ENCODE data around the gene ARL14EP. TPM values are rescaled to one million over a fixed set of nuclear protein-coding genes. Genes with fewer than 3 reads are reported as not detected.

Gene ARL14EP
- total and polyA plus RNA-seq, 2 donors (not counting 3 experiments of a cell fraction or from before 2014, with no cell fraction given), result 9.6 to 16.7 TPM

DNA sequence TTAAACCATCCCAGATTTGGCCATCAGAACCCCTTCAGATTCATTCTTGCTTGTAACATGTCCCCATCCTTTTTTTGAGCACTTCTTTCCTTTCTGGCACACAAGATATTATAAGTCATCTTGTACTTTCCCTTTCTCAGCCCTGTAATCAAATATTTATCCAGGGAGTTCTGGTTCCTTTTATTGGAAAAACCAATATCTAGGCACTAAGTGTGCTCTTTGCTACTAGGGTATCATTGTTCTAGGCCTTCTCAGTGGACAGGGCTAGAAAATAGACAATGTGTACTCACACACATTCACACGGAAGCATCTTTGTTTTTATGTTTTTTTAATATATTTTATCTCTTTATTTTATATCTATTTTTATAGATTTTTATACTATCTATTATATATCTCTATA lies 47.3 kb downstream of the ARL14EP start:
- Histone ChIP-seq H3K36me3 (ENCODE audit: control insufficient read depth in 2 of 2, extremely low read depth in 1 of 2, insufficient read depth in 2 of 2, low read length in 2 of 2) (no peaks in the 10 kb centered on the region), H3K79me2 (ENCODE audit: control insufficient read depth, insufficient read depth, low read length) (no peaks in the 10 kb centered on the region), H3K9me1 (replicated peaks; ENCODE audit: control insufficient read depth, extremely low read depth, insufficient read depth, low read length) (no peaks in the 10 kb centered on the region), H3K4me1 (ENCODE audit: control insufficient read depth, extremely low read depth, insufficient read depth, low read length) (no peaks in the 10 kb centered on the region), H3K27ac (ENCODE audit: insufficient read depth, low read depth, low read length) (no peak overlapping the region), H3K9ac (replicated peaks; ENCODE audit: extremely low read depth, insufficient read depth, low read length) (no peak overlapping the region), H4K20me1 (replicated peaks; ENCODE audit: control insufficient read depth, extremely low read depth, insufficient read depth, low read length) (no peaks in the 10 kb centered on the region), H3K27me3 (ENCODE audit: control insufficient read depth in 2 of 2, insufficient read depth in 2 of 2, low read length in 2 of 2) (no peaks in the 10 kb centered on the region), H2AFZ (ENCODE audit: low read depth, low read length) (no peak overlapping the region), H3K4me3 (replicated peaks in 1 of 3; ENCODE audit: insufficient read depth in 1 of 3, low read depth in 1 of 3, low read length in 3 of 3) (no peak overlapping the region), H3K9me3 (replicated peaks; ENCODE audit: control insufficient read depth, insufficient read depth, low read length) (no peaks in the 10 kb centered on the region), H3K4me2 (ENCODE audit: insufficient read depth, low read length) (no peak overlapping the region)
- DNase-seq (ENCODE audit: low read depth, low spot score) (no peak), FAIRE-seq (no peak)
- no TSS peak for BruUV-seq (replicated peaks)
- TF ChIP-seq FOS (IDR thresholded peaks at IDR 0.05; ENCODE audit: borderline replicate concordance, insufficient read depth, low read length) (no peak), POLR2A (IDR thresholded peaks at IDR 0.05; ENCODE audit: low read depth, low read length) (no peak), POLR2AphosphoS5 (IDR thresholded peaks at IDR 0.05; ENCODE audit: insufficient read depth, low read depth, low read length) (no peak)
- TF ChIP-seq, protein P1, sequence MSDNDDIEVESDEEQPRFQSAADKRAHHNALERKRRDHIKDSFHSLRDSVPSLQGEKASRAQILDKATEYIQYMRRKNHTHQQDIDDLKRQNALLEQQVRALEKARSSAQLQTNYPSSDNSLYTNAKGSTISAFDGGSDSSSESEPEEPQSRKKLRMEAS (IDR thresholded peaks at IDR 0.05; ENCODE audit: insufficient read depth, insufficient read length), result no peak
- POLR2A ChIA-PET, result no interaction called here
- dilution Hi-C loops (cut with MboI; ENCODE audit: extremely low pct_ligation_motif_present, low sequenced_read_pairs) (no loop called here), intact Hi-C loops (cut with micrococcal nuclease) (no loop called here)
- CTCF ChIA-PET, result no interaction called here

- Histone ChIP-seq H3K9ac (replicated peaks; ENCODE audit: extremely low read depth, insufficient read depth, low read length) (no peak overlapping the region), H3K27ac (ENCODE audit: insufficient read depth, low read depth, low read length) (no peak overlapping the region), H3K36me3 (ENCODE audit: control insufficient read depth in 2 of 2, extremely low read depth in 1 of 2, insufficient read depth in 2 of 2, low read length in 2 of 2) (no peaks in the 10 kb centered on the region), H3K9me1 (replicated peaks; ENCODE audit: control insufficient read depth, extremely low read depth, insufficient read depth, low read length) (no peaks in the 10 kb centered on the region), H3K4me1 (ENCODE audit: control insufficient read depth, extremely low read depth, insufficient read depth, low read length) (no peaks in the 10 kb centered on the region), H3K27me3 (ENCODE audit: control insufficient read depth in 2 of 2, insufficient read depth in 2 of 2, low read length in 2 of 2) (no peaks in the 10 kb centered on the region), H4K20me1 (replicated peaks; ENCODE audit: control insufficient read depth, extremely low read depth, insufficient read depth, low read length) (no peaks in the 10 kb centered on the region), H3K9me3 (replicated peaks; ENCODE audit: control insufficient read depth, insufficient read depth, low read length) (no peaks in the 10 kb centered on the region), H3K4me2 (ENCODE audit: insufficient read depth, low read length) (no peak overlapping the region), H3K4me3 (replicated peaks in 1 of 3; ENCODE audit: insufficient read depth in 1 of 3, low read depth in 1 of 3, low read length in 3 of 3) (no peak overlapping the region), H2AFZ (ENCODE audit: low read depth, low read length) (no peak overlapping the region), H3K79me2 (ENCODE audit: control insufficient read depth, insufficient read depth, low read length) (no peaks in the 10 kb centered on the region)
- dilution Hi-C loops (cut with MboI; ENCODE audit: extremely low pct_ligation_motif_present, low sequenced_read_pairs), result no loop called here
- ChIA-PET CTCF (no interaction called here), POLR2A (no interaction called here)
- intact Hi-C loops (cut with micrococcal nuclease), result no loop called here
- FAIRE-seq (no peak), DNase-seq (ENCODE audit: low read depth, low spot score) (no peak)
- TF ChIP-seq FOS (IDR thresholded peaks at IDR 0.05; ENCODE audit: borderline replicate concordance, insufficient read depth, low read length), result no peak
- TF ChIP-seq EZH2 (IDR thresholded peaks at IDR 0.05; ENCODE audit: borderline replicate concordance, low read depth, low read length, severe bottlenecking), result no peak
- TF ChIP-seq, protein P1 (IDR thresholded peaks at IDR 0.05; ENCODE audit: insufficient read depth, insufficient read length), result no peak
- no peak for TF ChIP-seq POLR2A (IDR thresholded peaks at IDR 0.05; ENCODE audit: low read depth, low read length)
- no peak for TF ChIP-seq GATA2 (IDR thresholded peaks at IDR 0.05; ENCODE audit: insufficient read depth, insufficient read length, low read depth, low read length)
- TF ChIP-seq, protein P2, sequence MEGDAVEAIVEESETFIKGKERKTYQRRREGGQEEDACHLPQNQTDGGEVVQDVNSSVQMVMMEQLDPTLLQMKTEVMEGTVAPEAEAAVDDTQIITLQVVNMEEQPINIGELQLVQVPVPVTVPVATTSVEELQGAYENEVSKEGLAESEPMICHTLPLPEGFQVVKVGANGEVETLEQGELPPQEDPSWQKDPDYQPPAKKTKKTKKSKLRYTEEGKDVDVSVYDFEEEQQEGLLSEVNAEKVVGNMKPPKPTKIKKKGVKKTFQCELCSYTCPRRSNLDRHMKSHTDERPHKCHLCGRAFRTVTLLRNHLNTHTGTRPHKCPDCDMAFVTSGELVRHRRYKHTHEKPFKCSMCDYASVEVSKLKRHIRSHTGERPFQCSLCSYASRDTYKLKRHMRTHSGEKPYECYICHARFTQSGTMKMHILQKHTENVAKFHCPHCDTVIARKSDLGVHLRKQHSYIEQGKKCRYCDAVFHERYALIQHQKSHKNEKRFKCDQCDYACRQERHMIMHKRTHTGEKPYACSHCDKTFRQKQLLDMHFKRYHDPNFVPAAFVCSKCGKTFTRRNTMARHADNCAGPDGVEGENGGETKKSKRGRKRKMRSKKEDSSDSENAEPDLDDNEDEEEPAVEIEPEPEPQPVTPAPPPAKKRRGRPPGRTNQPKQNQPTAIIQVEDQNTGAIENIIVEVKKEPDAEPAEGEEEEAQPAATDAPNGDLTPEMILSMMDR (IDR thresholded peaks at IDR 0.05; ENCODE audit: extremely low read depth in 1 of 2, insufficient read depth in 1 of 2, low read depth in 1 of 2, low read length in 2 of 2), result no peak
- TF ChIP-seq MYC (IDR thresholded peaks at IDR 0.05; ENCODE audit: low read depth, low read length), result no peak
- no peak for TF ChIP-seq POLR2AphosphoS5 (IDR thresholded peaks at IDR 0.05; ENCODE audit: insufficient read depth, low read depth, low read length)
- no peak for TF ChIP-seq JUN (IDR thresholded peaks at IDR 0.05; ENCODE audit: borderline replicate concordance, insufficient read depth, insufficient read length, low read depth)
- BruUV-seq (replicated peaks), result no TSS peak
Observed at GRCh38 chr11:30377347-30377746, 54.4 kb downstream of the ARL14EP start.
